Measurements from ENCODE around the gene USP43. TPM values are rescaled to one million over a fixed set of nuclear protein-coding genes. Genes with fewer than 3 reads are reported as not detected.

Gene USP43
- polyA plus RNA-seq, 1 of the 3 experiments (the other 2 are of a cell fraction) = 0.07 TPM

GRCh38 chr17:9643611-9644010 is 1.7 kb upstream of the USP43 start:
- no peaks in the 10 kb centered on the region for H3K79me2 ChIP-seq (ENCODE audit: insufficient read depth)
- peaks cover 40% of the 10 kb centered on the region for H3K27me3 ChIP-seq (ENCODE audit: insufficient read depth)
- H3K27ac ChIP-seq (ENCODE audit: low read depth in 2 of 2, low read length in 1 of 2) = no peak overlapping the region
- H3K4me2 ChIP-seq = no peak overlapping the region
- H3K9me2 ChIP-seq = no peaks in the 10 kb centered on the region
- H4K20me1 ChIP-seq (ENCODE audit: insufficient read depth) = no peaks in the 10 kb centered on the region
- H3K36me3 ChIP-seq (replicated peaks in 1 of 2; ENCODE audit: control insufficient read depth in 1 of 2, insufficient read depth in 2 of 2, low read length in 1 of 2) = no peaks in the 10 kb centered on the region
- H2AFZ ChIP-seq (ENCODE audit: low read depth) = no peak overlapping the region
- 55% methylated on average over 5 of the region's 5 CpGs for WGBS (ENCODE audit: low lambda C conversion rate)
- TF ChIP-seq POLR2AphosphoS5 (IDR thresholded peaks at IDR 0.05; ENCODE audit: low read depth, low read length) = no peak
- TF ChIP-seq GABPA (IDR thresholded peaks at IDR 0.05; ENCODE audit: low read depth) = no peak
- no peak for TF ChIP-seq NRF1 (IDR thresholded peaks at IDR 0.05; ENCODE audit: low read depth, low read length)
- TF ChIP-seq TEAD4 (IDR thresholded peaks at IDR 0.05; ENCODE audit: borderline replicate concordance, insufficient read depth) = no peak
- DNase-seq = no peak
- no peak overlapping the region for H3K9ac ChIP-seq
- no peaks in the 10 kb centered on the region for H3K9me3 ChIP-seq
- H3F3A ChIP-seq (replicated peaks; ENCODE audit: insufficient read depth) = no peaks in the 10 kb centered on the region
- POLR2A ChIA-PET = no interaction called here
- H3K4me1 ChIP-seq (ENCODE audit: control insufficient read depth in 1 of 2, insufficient read depth in 2 of 2, low read depth in 1 of 2, low read length in 1 of 2) = no peaks in the 10 kb centered on the region
- CTCF ChIA-PET = no interaction called here
- H3K4me3 ChIP-seq (ENCODE audit: low read depth in 2 of 2, low read length in 1 of 2) = no peak overlapping the region

GRCh38 chr17:9645851-9646545 is 681 bp downstream of the USP43 start:
- CTCF ChIA-PET = no interaction called here
- Histone ChIP-seq H3K27ac (ENCODE audit: low read depth in 2 of 2, low read length in 1 of 2) (no peak overlapping the region), H3K9ac (no peak overlapping the region), H3K4me2 (peak overlapping the region; percentile 55; the same call in 1 of the 2 replicates), H3K36me3 (replicated peaks in 1 of 2; ENCODE audit: control insufficient read depth in 1 of 2, insufficient read depth in 2 of 2, low read length in 1 of 2) (no peaks in the 10 kb centered on the region), H3K4me1 (ENCODE audit: control insufficient read depth in 1 of 2, insufficient read depth in 2 of 2, low read depth in 1 of 2, low read length in 1 of 2) (no peaks in the 10 kb centered on the region), H3F3A (replicated peaks; ENCODE audit: insufficient read depth) (no peaks in the 10 kb centered on the region), H3K79me2 (ENCODE audit: insufficient read depth) (no peaks in the 10 kb centered on the region), H4K20me1 (ENCODE audit: insufficient read depth) (no peaks in the 10 kb centered on the region), H3K9me3 (no peaks in the 10 kb centered on the region), H2AFZ (ENCODE audit: low read depth) (no peak overlapping the region), H3K9me2 (no peaks in the 10 kb centered on the region), H3K4me3 (ENCODE audit: low read depth in 2 of 2, low read length in 1 of 2) (peak overlapping the region; percentile 29 to 37; a peak in 2 of 4 replicates), H3K27me3 (ENCODE audit: insufficient read depth) (peaks cover 49% of the 10 kb centered on the region)
- DNase-seq = peak; percentile 27
- no peak for TF ChIP-seq RAD21 (IDR thresholded peaks at IDR 0.05; ENCODE audit: low read length)
- no peak for TF ChIP-seq CHD2 (IDR thresholded peaks at IDR 0.05; ENCODE audit: low read length, partially characterized antibody)
- TF ChIP-seq ZBTB33 (IDR thresholded peaks at IDR 0.05; ENCODE audit: borderline replicate concordance, low read depth) = no peak
- no peak for TF ChIP-seq TAF1 (IDR thresholded peaks at IDR 0.05; ENCODE audit: borderline replicate concordance, low read depth, low read length)
- TF ChIP-seq CTCF (IDR thresholded peaks at IDR 0.05) = no peak
- no peak for TF ChIP-seq PBX3 (IDR thresholded peaks at IDR 0.05)
- TF ChIP-seq FOXJ3 (CRISPR knock-in tag; IDR thresholded peaks at IDR 0.05) = no peak
- no peak for TF ChIP-seq MXI1 (IDR thresholded peaks at IDR 0.05; ENCODE audit: low read depth, low read length)
- TF ChIP-seq USF1 (IDR thresholded peaks at IDR 0.05; ENCODE audit: borderline replicate concordance, low read depth) = no peak
- no peak for TF ChIP-seq EZH2phosphoT487 (IDR thresholded peaks at IDR 0.05; ENCODE audit: borderline replicate concordance, low read depth)
- no peak for TF ChIP-seq RFX5 (IDR thresholded peaks at IDR 0.05; ENCODE audit: low read length)
- TF ChIP-seq MAX (IDR thresholded peaks at IDR 0.05; ENCODE audit: low read depth) = no peak
- TF ChIP-seq USF2 (IDR thresholded peaks at IDR 0.05; ENCODE audit: borderline replicate concordance, low read depth, low read length) = no peak
- TF ChIP-seq RXRA (IDR thresholded peaks at IDR 0.05; ENCODE audit: borderline replicate concordance, low read depth) = no peak
- TF ChIP-seq JUND (IDR thresholded peaks at IDR 0.05) = no peak
- no peak for TF ChIP-seq POLR2AphosphoS5 (IDR thresholded peaks at IDR 0.05; ENCODE audit: low read depth, low read length)
- WGBS (ENCODE audit: low lambda C conversion rate) = 14% methylated on average over 10 of the region's 51 CpGs
- POLR2A ChIA-PET = no interaction called here
